Measurements from ENCODE around the gene NFKBIE. TPM values are rescaled to one million over a fixed set of nuclear protein-coding genes. Genes with fewer than 3 reads are reported as not detected.
A peak's percentile ranks its signal among the peaks of the same experiment; 100 is the strongest.

The NFKBIE gene
- total and polyA plus RNA-seq, 2 of the 13 experiments (the other 11 are each of a cell fraction or from before 2014, with no cell fraction given) = 6.7 to 14.5 TPM

DNA sequence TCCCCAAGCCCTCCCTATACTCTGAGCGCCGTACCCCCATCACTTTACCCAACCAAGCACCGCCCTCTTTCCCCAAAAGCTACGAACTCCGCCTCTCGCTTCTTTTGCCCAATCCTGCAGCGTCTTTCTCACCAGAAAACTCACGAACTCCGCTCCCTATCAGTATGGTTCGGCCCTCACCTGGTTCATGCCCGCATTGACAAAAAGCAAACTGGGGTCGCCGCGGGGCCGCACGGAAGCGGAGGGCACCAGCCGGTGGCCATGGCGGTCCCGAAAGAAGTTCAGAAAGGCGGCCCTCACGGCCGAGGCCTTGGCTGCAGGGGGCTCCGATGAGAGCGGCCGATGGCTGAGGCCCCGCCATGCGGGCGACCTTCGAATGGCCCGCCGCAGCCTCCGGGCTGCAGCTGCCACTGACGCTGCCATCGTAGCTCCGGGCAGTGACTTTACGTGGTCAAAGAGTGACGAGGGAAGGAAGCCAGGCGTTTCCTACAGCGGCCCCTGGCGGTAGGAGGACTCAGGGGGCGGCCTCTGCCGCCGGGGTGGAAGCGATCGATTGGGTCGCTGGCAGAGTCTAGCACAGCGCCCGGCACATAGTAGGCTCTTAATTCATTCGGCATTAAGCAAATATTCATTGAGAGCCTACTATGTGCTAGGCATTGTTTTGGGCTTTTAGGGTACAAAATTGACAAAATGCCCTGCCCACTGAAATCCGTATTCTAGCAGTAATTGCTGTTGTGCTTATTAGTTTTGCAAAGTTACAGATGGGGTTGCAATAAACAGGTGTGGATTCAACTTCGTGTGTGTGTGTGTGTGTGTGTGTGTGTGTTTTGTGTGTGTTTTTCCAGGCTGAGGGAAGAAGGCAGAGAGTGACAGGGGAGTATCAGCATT is 47.8 kb upstream of the NFKBIE start, which contains the start of gene AARS2 (continued):
- TF ChIP-seq, protein P1, sequence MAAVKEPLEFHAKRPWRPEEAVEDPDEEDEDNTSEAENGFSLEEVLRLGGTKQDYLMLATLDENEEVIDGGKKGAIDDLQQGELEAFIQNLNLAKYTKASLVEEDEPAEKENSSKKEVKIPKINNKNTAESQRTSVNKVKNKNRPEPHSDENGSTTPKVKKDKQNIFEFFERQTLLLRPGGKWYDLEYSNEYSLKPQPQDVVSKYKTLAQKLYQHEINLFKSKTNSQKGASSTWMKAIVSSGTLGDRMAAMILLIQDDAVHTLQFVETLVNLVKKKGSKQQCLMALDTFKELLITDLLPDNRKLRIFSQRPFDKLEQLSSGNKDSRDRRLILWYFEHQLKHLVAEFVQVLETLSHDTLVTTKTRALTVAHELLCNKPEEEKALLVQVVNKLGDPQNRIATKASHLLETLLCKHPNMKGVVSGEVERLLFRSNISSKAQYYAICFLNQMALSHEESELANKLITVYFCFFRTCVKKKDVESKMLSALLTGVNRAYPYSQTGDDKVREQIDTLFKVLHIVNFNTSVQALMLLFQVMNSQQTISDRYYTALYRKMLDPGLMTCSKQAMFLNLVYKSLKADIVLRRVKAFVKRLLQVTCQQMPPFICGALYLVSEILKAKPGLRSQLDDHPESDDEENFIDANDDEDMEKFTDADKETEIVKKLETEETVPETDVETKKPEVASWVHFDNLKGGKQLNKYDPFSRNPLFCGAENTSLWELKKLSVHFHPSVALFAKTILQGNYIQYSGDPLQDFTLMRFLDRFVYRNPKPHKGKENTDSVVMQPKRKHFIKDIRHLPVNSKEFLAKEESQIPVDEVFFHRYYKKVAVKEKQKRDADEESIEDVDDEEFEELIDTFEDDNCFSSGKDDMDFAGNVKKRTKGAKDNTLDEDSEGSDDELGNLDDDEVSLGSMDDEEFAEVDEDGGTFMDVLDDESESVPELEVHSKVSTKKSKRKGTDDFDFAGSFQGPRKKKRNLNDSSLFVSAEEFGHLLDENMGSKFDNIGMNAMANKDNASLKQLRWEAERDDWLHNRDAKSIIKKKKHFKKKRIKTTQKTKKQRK (IDR thresholded peaks at IDR 0.05; ENCODE audit: low read length) = no peak
- TF ChIP-seq ZSCAN20 (CRISPR knock-in tag; IDR thresholded peaks at IDR 0.05; ENCODE audit: borderline replicate concordance) = peak; percentile 94; the same call in 1 of the 2 replicates
- peak; percentile 99 for TF ChIP-seq ZNF136 (CRISPR knock-in tag; IDR thresholded peaks at IDR 0.05; ENCODE audit: low read depth)
- peak; percentile 99 for TF ChIP-seq ZNF556 (CRISPR knock-in tag; IDR thresholded peaks at IDR 0.05; ENCODE audit: borderline replicate concordance)
- TF ChIP-seq, protein P2, sequence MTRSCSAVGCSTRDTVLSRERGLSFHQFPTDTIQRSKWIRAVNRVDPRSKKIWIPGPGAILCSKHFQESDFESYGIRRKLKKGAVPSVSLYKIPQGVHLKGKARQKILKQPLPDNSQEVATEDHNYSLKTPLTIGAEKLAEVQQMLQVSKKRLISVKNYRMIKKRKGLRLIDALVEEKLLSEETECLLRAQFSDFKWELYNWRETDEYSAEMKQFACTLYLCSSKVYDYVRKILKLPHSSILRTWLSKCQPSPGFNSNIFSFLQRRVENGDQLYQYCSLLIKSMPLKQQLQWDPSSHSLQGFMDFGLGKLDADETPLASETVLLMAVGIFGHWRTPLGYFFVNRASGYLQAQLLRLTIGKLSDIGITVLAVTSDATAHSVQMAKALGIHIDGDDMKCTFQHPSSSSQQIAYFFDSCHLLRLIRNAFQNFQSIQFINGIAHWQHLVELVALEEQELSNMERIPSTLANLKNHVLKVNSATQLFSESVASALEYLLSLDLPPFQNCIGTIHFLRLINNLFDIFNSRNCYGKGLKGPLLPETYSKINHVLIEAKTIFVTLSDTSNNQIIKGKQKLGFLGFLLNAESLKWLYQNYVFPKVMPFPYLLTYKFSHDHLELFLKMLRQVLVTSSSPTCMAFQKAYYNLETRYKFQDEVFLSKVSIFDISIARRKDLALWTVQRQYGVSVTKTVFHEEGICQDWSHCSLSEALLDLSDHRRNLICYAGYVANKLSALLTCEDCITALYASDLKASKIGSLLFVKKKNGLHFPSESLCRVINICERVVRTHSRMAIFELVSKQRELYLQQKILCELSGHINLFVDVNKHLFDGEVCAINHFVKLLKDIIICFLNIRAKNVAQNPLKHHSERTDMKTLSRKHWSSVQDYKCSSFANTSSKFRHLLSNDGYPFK (CRISPR knock-in tag; IDR thresholded peaks at IDR 0.05; ENCODE audit: borderline replicate concordance) = peak; percentile 95
- TF ChIP-seq, protein P3, sequence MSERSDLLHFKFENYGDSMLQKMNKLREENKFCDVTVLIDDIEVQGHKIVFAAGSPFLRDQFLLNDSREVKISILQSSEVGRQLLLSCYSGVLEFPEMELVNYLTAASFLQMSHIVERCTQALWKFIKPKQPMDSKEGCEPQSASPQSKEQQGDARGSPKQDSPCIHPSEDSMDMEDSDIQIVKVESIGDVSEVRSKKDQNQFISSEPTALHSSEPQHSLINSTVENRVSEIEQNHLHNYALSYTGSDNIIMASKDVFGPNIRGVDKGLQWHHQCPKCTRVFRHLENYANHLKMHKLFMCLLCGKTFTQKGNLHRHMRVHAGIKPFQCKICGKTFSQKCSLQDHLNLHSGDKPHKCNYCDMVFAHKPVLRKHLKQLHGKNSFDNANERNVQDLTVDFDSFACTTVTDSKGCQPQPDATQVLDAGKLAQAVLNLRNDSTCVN (CRISPR knock-in tag; IDR thresholded peaks at IDR 0.05; ENCODE audit: borderline replicate concordance) = peak; percentile 88
- TF ChIP-seq, protein P4, sequence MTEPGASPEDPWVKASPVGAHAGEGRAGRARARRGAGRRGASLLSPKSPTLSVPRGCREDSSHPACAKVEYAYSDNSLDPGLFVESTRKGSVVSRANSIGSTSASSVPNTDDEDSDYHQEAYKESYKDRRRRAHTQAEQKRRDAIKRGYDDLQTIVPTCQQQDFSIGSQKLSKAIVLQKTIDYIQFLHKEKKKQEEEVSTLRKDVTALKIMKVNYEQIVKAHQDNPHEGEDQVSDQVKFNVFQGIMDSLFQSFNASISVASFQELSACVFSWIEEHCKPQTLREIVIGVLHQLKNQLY (CRISPR knock-in tag; IDR thresholded peaks at IDR 0.05) = peak; percentile 83
- peak; percentile 67 for TF ChIP-seq JUND (CRISPR knock-in tag; IDR thresholded peaks at IDR 0.05)
- peak; percentile 64 for TF ChIP-seq NFYB (CRISPR knock-in tag; IDR thresholded peaks at IDR 0.05)
- peak; percentile 78 for TF ChIP-seq SOX5 (CRISPR knock-in tag; IDR thresholded peaks at IDR 0.05; ENCODE audit: borderline replicate concordance)
- 0 out of 2 replicates have a peak, but pooled peaks have one; percentile 43 for TF ChIP-seq ZNF546 (CRISPR knock-in tag; conservative IDR thresholded peaks at IDR 0.05)
- peak; percentile 74; the same call in 1 of the 2 replicates for TF ChIP-seq ZNF33A (CRISPR knock-in tag; IDR thresholded peaks at IDR 0.05; ENCODE audit: borderline replicate concordance)
- TF ChIP-seq ZNF251 (CRISPR knock-in tag; IDR thresholded peaks at IDR 0.05) = no peak
- TF ChIP-seq ZNF337 (CRISPR knock-in tag; IDR thresholded peaks at IDR 0.05; ENCODE audit: borderline replicate concordance, low read depth) = peak; percentile 84; the same call in 1 of the 2 replicates
- peak; percentile 96 for TF ChIP-seq ARHGAP35 (CRISPR knock-in tag; IDR thresholded peaks at IDR 0.05; ENCODE audit: borderline replicate concordance)
- TF ChIP-seq PAX8 (CRISPR knock-in tag; IDR thresholded peaks at IDR 0.05; ENCODE audit: borderline replicate concordance) = peak; percentile 75; the same call in 1 of the 2 replicates
- TF ChIP-seq, protein P5, sequence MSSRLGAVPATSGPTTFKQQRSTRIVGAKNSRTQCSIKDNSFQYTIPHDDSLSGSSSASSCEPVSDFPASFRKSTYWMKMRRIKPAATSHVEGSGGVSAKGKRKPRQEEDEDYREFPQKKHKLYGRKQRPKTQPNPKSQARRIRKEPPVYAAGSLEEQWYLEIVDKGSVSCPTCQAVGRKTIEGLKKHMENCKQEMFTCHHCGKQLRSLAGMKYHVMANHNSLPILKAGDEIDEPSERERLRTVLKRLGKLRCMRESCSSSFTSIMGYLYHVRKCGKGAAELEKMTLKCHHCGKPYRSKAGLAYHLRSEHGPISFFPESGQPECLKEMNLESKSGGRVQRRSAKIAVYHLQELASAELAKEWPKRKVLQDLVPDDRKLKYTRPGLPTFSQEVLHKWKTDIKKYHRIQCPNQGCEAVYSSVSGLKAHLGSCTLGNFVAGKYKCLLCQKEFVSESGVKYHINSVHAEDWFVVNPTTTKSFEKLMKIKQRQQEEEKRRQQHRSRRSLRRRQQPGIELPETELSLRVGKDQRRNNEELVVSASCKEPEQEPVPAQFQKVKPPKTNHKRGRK (CRISPR knock-in tag; IDR thresholded peaks at IDR 0.05) = peak; percentile 66; the same call in 1 of the 2 replicates

Measured in HepG2 (cell line).